ENCODE data around the gene SERTAD2.

- TF ChIP-seq, protein P1, sequence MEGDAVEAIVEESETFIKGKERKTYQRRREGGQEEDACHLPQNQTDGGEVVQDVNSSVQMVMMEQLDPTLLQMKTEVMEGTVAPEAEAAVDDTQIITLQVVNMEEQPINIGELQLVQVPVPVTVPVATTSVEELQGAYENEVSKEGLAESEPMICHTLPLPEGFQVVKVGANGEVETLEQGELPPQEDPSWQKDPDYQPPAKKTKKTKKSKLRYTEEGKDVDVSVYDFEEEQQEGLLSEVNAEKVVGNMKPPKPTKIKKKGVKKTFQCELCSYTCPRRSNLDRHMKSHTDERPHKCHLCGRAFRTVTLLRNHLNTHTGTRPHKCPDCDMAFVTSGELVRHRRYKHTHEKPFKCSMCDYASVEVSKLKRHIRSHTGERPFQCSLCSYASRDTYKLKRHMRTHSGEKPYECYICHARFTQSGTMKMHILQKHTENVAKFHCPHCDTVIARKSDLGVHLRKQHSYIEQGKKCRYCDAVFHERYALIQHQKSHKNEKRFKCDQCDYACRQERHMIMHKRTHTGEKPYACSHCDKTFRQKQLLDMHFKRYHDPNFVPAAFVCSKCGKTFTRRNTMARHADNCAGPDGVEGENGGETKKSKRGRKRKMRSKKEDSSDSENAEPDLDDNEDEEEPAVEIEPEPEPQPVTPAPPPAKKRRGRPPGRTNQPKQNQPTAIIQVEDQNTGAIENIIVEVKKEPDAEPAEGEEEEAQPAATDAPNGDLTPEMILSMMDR (IDR thresholded peaks at IDR 0.05), result no peak
- TF ChIP-seq POLR2A (IDR thresholded peaks at IDR 0.05), result no peak
These were observed 51.8 kb downstream of the SERTAD2 start for GRCh38 chr2:64601785-64602391.
